Ishikawa (cell line): ENCODE measurements around the gene OR4K14.

Source experiments
- CEBPB ChIP-seq: IDR thresholded peaks from 2 replicates; pipeline ENCODE4 v1.6.1; 2012
- CREB1 ChIP-seq: IDR thresholded peaks from 2 replicates; pipeline ENCODE4 v1.6.1; 2012; ENCODE audit warnings: low read depth
- EGR1 ChIP-seq: IDR thresholded peaks from 2 replicates; pipeline ENCODE4 v1.6.1; 2012
- EP300 ChIP-seq: IDR thresholded peaks from 2 replicates; pipeline ENCODE4 v1.6.1; 2012; ENCODE audit warnings: borderline replicate concordance
- FOXM1 ChIP-seq: IDR thresholded peaks from 2 replicates; pipeline ENCODE4 v1.6.1; 2012; ENCODE audit warnings: low read depth, borderline replicate concordance
- MAX ChIP-seq: IDR thresholded peaks from 2 replicates; pipeline ENCODE4 v1.6.1; 2012
- NFIC ChIP-seq: IDR thresholded peaks from 2 replicates; pipeline ENCODE4 v1.6.1; 2012
- RAD21 ChIP-seq: IDR thresholded peaks from 2 replicates; pipeline ENCODE4 v1.6.1; 2012; ENCODE audit warnings: low read depth
- REST ChIP-seq: IDR thresholded peaks from 2 replicates; pipeline ENCODE4 v1.6.1; 2012; ENCODE audit warnings: low read depth, mild to moderate bottlenecking
- TAF1 ChIP-seq: IDR thresholded peaks from 2 replicates; pipeline ENCODE4 v1.6.1; 2012; ENCODE audit warnings: low read depth, mild to moderate bottlenecking
- TCF12 ChIP-seq: IDR thresholded peaks from 2 replicates; pipeline ENCODE4 v1.6.1; 2012; ENCODE audit warnings: low read depth
- TEAD4 ChIP-seq: IDR thresholded peaks from 2 replicates; pipeline ENCODE4 v1.6.1; 2012
- USF1 ChIP-seq: IDR thresholded peaks from 2 replicates; pipeline ENCODE4 v1.6.1; 2012
- YY1 ChIP-seq: IDR thresholded peaks from 2 replicates; pipeline ENCODE4 v1.6.1; 2012; ENCODE audit warnings: low read depth
- ZBTB7A ChIP-seq: IDR thresholded peaks from 2 replicates; pipeline ENCODE4 v1.6.1; 2012; ENCODE audit warnings: low read depth

Gene OR4K14

GRCh38 chr14:20019257-20019865 lies at the start of gene OR4K14:
Gene OR4K14, minus strand, starts transcription at chr14:20019307. Its CDS starts 4,114 bp downstream, at chr14:20015193.
- TF ChIP-seq ZBTB7A (no peak), USF1 (no peak), YY1 (no peak), EGR1 (no peak), FOXM1 (no peak), TCF12 (no peak), REST (no peak), NFIC (no peak), TAF1 (no peak), RAD21 (no peak), EP300 (no peak), MAX (no peak), CREB1 (no peak), CEBPB (no peak)

- no peak for TF ChIP-seq MAX
- no peak for TF ChIP-seq YY1
- TF ChIP-seq TCF12: no peak
- TF ChIP-seq TAF1: no peak
- no peak for TF ChIP-seq CEBPB
- TF ChIP-seq TEAD4: no peak
These were observed 40.6 kb upstream of the OR4K14 start, which contains the start of gene OR4L1 for GRCh38 chr14:20059745-20060144. Gene OR4L1, plus strand, starts transcription at chr14:20060045. Its CDS starts 0 bp downstream, at chr14:20060045.

GRCh38 chr14:20048202-20048601 lies 29.1 kb upstream of the OR4K14 start:
- TF ChIP-seq CEBPB (no peak), EGR1 (no peak), REST (no peak), TAF1 (no peak), ZBTB7A (no peak), USF1 (no peak), MAX (no peak)

GRCh38 chr14:20044243-20044642 lies 25.1 kb upstream of the OR4K14 start:
- TF ChIP-seq USF1 (no peak), YY1 (no peak), CREB1 (no peak), REST (no peak), EGR1 (no peak), TCF12 (no peak), RAD21 (no peak), EP300 (no peak), FOXM1 (no peak), ZBTB7A (no peak), NFIC (no peak), MAX (no peak), TEAD4 (no peak), CEBPB (no peak), TAF1 (no peak)
